Measurements from ENCODE around the gene CACNA1H. TPM values are rescaled to one million over a fixed set of nuclear protein-coding genes. Genes with fewer than 3 reads are reported as not detected.
"Not testable (repeated sequence)": the region's sequence is repeated elsewhere in the genome, so short reads cannot be mapped to it uniquely, and the experiment has no call there.

CACNA1H gene
- total RNA-seq, 2 donors from 2014 or later = 0.68 to 1.7 TPM

DNA sequence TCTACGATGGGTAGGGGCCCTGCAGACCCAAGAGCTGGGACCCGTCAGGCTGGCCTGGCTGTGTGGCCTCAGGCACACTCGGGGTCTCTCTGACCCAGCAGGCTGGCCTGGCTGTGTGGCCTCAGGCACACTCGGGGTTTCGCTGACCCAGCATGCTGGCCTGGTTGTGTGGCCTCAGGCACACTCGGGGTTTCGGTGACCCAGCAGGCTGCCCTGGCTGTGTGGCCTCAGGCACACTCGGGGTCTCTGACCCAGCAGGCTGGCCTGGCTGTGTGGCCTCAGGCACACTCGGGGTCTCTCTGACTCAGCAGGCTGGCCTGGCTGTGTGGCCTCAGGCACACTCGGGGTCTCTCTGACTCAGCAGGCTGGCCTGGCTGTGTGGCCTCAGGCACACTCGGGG is 37.9 kb downstream of the CACNA1H start:
- DNase-seq (ENCODE audit: low spot score in 2 of 2); H3K9me3 Mint-ChIP-seq; H3K27ac Mint-ChIP-seq; ATAC-seq; H3K36me3 Mint-ChIP-seq: not testable (repeated sequence)

DNA sequence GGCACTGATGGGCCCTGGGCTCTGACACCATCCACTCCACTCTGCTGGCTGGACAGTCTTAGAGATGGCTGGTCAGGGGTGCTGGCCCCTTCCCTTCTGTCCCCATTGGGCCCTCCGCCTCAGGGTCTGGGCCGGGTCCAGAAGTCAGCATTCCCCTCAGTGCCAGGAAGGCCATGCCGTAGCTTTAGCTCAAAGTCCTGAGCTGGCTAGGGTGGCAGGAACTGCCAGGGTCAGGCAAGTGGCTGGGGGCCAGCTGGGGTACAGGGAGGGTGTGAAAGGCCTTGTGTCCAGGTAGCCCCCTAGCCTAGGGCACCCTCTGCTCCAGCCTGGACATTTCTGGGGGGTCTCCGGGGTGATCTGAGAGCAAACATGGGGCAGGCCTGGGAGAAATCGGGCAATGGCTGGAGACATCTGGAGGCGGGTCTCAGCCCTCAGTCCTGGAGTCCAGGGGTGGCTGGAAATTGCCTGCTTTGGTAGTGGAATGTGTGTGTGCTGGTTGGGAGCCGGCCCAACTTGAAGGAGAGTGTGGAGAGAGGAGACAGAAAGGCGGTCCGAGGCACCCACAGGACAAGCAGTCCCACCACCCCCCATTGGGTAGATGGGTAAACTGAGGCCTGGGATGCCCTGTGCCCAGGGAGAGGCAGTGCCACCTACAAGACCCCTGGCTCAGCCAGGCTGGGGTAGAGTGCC is 39.6 kb downstream of the CACNA1H start:
- no peak overlapping the region for H3K27ac Mint-ChIP-seq
- no peak for ATAC-seq
- no peaks in the 10 kb centered on the region for H3K36me3 Mint-ChIP-seq
- DNase-seq (ENCODE audit: low spot score in 2 of 2) = no peak
- no peaks in the 10 kb centered on the region for H3K9me3 Mint-ChIP-seq

DNA sequence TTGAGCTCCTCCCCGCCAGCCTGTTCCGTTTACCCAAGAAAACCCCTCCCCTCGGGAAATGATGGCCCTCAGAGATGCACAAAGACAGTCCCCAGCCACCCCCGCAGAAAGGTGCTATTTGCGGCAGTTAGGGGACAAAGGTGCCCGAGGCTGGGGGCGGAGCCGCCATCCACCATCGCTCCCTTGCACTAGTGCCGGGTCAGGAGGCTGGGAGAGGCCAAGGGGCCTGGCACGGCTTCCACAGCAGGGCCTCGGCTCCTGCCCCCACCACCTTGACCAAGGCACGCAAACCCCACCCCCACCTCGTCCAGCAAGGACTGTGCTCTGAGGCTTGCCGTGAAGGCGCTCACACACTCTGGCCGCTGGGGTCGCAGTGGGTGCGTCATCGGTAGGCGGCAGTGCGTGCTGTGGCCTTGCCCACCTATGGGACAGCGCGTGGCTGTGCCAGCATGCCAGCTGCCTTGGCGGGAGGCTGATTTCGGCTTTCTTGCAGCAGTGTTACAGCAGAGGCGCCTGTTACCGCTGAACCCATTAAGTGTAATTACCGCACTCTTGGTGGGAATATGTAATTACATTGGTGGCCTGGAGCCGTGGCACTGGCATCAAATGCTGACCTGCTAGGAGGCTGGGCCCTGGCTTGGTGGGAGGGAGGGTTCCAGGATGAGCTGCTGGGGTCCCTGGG is 40.4 kb downstream of the CACNA1H start:
- Mint-ChIP-seq H3K36me3 (no peaks in the 10 kb centered on the region), H3K9me3 (no peaks in the 10 kb centered on the region), H3K27ac (no peak overlapping the region)
- ATAC-seq (no peak), DNase-seq (ENCODE audit: low spot score in 2 of 2) (no peak)

DNA sequence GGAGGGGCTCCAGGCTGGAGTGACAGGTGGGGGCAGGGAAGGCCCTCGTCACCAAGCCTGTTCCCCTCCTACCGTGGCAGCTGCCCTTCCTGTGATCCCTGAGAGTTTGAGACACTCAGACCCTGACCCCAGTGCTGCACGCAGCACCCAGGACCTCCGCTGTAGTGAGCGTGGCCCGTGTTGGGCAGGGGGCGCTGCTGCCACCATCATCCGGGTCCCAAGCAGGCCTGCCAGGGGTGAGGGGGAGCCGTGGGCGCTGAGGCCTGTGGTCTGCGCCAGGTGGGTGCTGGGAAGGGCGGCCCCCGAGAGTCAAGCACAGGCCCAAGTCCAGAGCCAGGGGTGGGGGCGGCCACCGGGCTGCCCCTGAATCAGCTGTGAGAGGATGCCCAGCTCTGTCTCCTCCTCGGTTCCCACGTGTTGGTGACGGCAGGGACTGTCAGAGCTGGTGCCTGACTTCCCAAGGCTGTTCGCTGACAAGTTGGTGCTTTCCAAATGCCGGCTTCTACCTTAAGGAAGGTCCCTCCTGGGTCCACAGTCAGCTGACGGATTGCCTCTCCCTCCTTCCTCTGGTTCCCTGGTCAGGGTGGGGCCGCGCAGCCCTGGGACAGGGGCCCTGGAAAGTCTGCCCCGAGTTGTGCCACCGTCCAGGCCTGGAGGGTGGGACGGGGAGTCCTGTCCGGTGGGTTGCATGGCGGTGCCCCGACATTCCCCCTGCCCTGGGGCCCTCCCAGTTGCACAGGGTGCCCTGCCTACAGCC is 41.1 kb downstream of the CACNA1H start:
- no peak for ATAC-seq
- Mint-ChIP-seq H3K27ac (no peak overlapping the region), H3K36me3 (no peaks in the 10 kb centered on the region), H3K9me3 (no peaks in the 10 kb centered on the region)
- no peak for DNase-seq (ENCODE audit: low spot score in 2 of 2)

DNA sequence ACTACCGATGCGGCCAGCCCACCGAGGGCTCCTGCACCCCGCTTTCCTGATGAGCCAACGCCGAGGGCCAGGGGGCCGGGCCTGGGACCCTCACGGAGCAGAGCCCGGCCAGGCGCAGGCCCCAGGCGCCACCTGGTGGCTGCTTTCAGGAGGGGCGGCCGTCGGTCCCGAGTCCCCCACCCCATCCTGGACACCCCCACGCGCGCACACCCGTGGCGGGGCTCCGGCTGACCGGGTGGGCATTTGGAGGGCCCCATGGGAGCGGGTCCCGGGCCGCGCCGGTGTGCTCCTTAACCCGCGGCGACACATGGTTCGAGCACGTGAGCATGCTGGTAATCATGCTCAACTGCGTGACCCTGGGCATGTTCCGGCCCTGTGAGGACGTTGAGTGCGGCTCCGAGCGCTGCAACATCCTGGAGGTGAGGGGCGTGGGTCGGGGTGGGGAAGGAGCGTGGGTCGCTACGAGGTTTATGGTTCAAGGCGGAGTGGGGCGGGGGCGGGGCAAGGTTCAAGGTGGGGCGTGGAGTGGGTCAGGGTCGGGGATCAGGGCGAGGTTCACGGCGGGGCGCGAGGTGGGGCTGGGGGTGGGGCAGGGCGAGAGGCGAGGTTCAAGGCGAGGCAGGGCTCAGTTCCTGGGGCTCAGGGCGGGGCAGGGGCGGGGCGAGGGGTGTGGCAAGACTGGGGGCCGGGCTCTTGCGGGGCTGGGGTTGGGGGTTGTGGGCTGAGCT is 41.9 kb downstream of the CACNA1H start:
- Mint-ChIP-seq H3K9me3 (peaks cover 0 to 3% of the 10 kb centered on the region in 2 donors), H3K36me3 (no peaks in the 10 kb centered on the region), H3K27ac (no peak overlapping the region)
- ATAC-seq = peak in 1 of 2 donors; percentile 50
- DNase-seq (ENCODE audit: low spot score in 2 of 2) = peak in 1 of 2 donors; percentile 55

DNA sequence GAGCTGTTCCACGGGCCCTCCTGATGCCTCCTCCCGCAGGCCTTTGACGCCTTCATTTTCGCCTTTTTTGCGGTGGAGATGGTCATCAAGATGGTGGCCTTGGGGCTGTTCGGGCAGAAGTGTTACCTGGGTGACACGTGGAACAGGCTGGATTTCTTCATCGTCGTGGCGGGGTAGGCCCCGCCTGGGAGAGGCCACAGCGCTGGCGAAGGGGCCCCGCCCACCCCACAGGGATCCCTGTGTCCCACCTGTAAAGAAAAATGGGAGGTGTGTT is 42.4 kb downstream of the CACNA1H start:
- Mint-ChIP-seq H3K36me3 (no peaks in the 10 kb centered on the region), H3K27ac (no peak overlapping the region), H3K9me3 (peaks cover 0 to 5% of the 10 kb centered on the region in 2 donors)
- no peak for ATAC-seq
- DNase-seq (ENCODE audit: low spot score in 2 of 2) = no peak

DNA sequence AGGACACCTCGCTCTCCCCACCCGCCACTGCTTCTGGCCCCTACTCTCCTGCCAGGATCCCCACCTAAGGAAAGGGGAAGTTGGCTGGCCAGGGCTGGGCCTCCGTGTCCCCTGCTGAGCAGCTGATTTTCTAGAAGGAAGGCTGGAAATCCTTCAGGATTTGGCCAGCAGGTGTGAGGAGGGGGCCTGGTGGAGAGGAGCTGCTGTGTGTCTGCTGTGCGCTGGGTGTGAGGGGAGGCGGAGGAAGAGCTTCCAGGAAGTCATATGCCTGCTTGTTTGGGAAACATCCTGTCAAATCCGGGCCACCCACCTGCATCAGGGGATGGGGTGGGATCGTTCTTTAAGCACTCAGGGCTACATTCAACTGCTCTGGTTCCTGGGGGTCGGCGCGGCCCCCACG is 43.6 kb downstream of the CACNA1H start:
- DNase-seq (ENCODE audit: low spot score in 2 of 2) = no peak
- ATAC-seq = no peak
- no peak overlapping the region for H3K27ac Mint-ChIP-seq
- no peaks in the 10 kb centered on the region for H3K36me3 Mint-ChIP-seq
- H3K9me3 Mint-ChIP-seq = peaks cover 0 to 5% of the 10 kb centered on the region in 2 donors

DNA sequence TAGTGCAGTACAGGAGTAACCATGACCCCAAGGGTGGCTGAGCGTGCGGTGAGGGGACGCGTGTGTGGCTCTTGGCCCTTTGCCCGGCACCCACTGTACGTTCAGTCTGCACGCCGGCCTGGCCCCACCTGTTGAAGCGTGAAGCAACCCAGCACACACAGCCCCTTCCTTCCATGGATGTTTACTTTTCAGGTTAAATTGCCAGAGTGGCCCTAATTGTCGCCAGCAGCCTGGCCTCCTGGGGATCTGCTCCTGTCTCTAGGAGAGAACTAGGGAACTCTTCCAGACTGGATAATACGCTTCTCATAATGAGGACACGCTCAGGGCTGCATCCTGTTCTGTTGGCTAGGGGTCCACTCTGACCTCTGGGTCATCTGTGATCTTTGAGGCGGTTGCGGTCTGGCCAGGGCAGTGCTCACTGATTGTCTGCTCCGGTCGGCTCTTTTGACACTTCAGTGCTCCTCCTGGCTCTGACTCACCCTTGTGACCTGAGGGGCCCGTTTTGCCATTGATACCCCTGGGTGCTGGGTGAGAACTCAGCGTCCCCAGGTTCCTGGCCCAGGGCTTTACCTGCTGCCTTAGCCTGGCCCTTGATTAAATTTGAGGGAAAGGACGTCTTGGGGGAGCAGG is 44.4 kb downstream of the CACNA1H start:
- ATAC-seq (no peak), DNase-seq (ENCODE audit: low spot score in 2 of 2) (no peak)
- Mint-ChIP-seq H3K27ac (no peak overlapping the region), H3K9me3 (peaks cover 0 to 5% of the 10 kb centered on the region in 2 donors), H3K36me3 (no peaks in the 10 kb centered on the region)

DNA sequence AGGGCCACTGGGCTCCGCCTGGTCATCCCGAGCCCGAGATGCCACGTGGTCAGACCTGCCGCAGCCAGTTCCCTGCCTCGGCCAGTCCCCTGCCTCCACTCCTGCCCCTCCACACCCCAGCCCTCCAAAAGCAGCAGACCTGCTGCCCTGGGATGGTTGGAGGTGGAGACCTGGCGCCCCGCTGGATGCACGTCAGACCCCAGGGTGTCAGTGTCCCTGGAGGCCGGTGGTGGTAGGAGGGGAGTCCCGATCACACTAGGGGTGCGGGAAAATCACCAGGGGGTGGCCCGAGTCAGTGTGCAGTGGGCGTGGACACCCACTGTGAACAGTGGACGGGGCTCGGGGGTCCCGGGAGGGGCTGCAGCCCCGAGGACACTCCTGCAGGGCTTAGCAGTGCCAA is 45.3 kb downstream of the CACNA1H start:
- DNase-seq (ENCODE audit: low spot score in 2 of 2) (no peak), ATAC-seq (no peak)
- Mint-ChIP-seq H3K27ac (no peak overlapping the region), H3K36me3 (no peaks in the 10 kb centered on the region), H3K9me3 (peaks cover 0 to 5% of the 10 kb centered on the region in 2 donors)

DNA sequence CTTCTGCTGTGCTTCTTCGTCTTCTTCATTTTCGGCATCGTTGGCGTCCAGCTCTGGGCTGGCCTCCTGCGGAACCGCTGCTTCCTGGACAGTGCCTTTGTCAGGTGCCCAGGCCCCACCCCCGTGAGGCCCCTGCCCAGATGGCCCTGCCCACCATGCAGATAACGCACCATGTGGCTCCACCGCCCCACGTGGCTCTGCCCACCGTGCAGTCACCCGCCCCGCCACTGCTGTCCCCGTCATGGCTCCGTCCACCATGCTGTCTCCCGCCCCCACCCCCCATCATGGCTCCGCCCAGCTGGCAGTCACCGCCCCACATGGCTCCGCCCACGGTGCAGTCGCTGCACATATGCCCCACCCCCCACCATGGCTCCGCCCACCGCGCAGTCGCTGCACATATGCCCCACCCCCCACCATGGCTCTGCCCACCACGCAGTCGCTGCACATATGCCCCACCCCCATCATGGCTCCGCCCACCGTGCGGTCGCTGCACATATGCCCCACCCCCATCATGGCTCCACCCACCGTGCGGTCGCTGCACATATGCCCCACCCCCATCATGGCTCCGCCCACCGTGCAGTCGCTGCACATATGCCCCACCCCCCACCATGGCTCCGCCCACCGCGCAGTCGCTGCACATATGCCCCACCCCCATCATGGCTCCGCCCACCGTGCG is 45.9 kb downstream of the CACNA1H start:
- not testable (repeated sequence) for H3K36me3 Mint-ChIP-seq; H3K27ac Mint-ChIP-seq; ATAC-seq; H3K9me3 Mint-ChIP-seq; DNase-seq (ENCODE audit: low spot score in 2 of 2)

DNA sequence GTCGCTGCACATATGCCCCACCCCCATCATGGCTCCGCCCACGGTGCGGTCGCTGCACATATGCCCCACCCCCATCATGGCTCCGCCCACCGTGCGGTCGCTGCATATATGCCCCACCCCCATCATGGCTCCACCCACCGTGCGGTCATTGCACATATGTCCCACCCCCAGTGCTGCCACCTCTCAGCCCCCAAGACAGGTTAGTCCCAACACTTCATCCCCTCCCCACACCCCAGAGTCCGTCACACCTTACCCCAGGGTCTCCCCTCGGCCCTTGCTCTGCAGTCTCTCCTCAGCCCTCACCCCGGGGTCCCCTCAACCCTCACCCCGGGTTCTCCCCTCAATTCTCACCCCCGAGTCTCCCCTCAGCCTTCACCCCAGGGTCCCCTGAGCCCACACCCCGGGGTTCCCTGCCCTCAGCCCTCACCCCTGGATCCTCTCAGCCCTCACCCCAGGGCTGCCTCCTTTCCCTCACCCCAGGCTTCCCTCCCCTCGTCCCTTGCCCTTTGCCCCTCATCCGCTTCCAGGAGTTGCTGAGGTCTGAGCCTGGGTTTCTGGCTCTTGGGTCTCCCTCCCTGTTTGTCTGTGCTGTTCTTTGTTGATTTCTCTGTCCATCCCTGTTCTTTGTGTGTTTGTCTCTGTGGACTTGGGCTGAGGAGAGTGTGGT is 46.6 kb downstream of the CACNA1H start:
- Mint-ChIP-seq H3K36me3 (no peaks in the 10 kb centered on the region), H3K27ac (no peak overlapping the region), H3K9me3 (peaks cover 0 to 5% of the 10 kb centered on the region in 2 donors)
- DNase-seq (ENCODE audit: low spot score in 2 of 2) (no peak), ATAC-seq (peak in 1 of 2 donors; percentile 32)

DNA sequence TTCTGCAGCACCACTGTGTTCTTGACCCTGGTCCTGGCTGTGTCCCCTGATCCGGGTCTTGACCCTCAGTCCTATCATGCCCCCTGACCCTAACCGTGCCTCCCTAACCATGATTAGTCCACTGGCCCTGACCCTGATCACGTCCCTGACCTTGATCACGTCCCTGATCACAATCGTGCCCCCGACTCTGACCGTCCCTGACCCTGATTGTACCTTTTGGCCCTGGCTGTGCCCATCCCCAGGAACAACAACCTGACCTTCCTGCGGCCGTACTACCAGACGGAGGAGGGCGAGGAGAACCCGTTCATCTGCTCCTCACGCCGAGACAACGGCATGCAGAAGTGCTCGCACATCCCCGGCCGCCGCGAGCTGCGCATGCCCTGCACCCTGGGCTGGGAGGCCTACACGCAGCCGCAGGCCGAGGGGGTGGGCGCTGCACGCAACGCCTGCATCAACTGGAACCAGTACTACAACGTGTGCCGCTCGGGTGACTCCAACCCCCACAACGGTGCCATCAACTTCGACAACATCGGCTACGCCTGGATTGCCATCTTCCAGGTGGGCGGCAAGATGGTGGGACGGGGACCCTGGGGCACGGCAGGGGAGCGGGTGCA is 47.2 kb downstream of the CACNA1H start:
- DNase-seq (ENCODE audit: low spot score in 2 of 2) (no peak), ATAC-seq (no peak)
- Mint-ChIP-seq H3K27ac (no peak overlapping the region), H3K36me3 (no peaks in the 10 kb centered on the region), H3K9me3 (peaks cover 0 to 5% of the 10 kb centered on the region in 2 donors)

DNA sequence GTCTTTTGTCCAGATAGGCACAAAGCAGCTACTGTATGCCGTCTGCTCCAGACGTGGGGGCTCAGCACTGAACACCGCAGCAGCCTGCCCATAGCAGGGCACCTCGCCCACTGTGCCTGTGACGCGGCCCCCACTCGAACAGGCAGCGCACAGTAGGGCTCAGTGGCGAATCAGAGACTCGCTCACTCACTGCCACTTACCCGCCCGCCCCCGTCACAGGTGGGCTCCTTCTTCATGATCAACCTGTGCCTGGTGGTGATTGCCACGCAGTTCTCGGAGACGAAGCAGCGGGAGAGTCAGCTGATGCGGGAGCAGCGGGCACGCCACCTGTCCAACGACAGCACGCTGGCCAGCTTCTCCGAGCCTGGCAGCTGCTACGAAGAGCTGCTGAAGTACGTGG is 48.5 kb downstream of the CACNA1H start:
- ATAC-seq = no peak
- H3K27ac Mint-ChIP-seq = no peak overlapping the region

DNA sequence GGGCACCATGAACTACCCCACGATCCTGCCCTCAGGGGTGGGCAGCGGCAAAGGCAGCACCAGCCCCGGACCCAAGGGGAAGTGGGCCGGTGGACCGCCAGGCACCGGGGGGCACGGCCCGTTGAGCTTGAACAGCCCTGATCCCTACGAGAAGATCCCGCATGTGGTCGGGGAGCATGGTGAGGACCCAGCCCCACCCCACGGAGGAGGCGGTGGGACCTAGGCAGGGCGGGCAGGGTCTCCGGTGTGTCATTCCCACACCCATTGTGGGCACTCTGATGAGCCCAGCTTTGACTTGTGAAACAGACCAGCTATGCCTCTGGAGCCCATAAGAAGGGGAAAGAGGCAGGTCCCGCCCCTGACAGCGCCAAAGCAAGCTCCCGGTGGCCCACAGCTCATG is 49.4 kb downstream of the CACNA1H start:
- peaks cover 0 to 5% of the 10 kb centered on the region in 2 donors for H3K9me3 Mint-ChIP-seq
- no peak overlapping the region for H3K27ac Mint-ChIP-seq
- no peak for DNase-seq (ENCODE audit: low spot score in 2 of 2)
- ATAC-seq = no peak
- no peaks in the 10 kb centered on the region for H3K36me3 Mint-ChIP-seq

More for the DNA sequence above, 48.5 kb downstream of the CACNA1H start:
- Mint-ChIP-seq H3K9me3 (peaks cover 0 to 5% of the 10 kb centered on the region in 2 donors), H3K36me3 (no peaks in the 10 kb centered on the region)
- no peak for DNase-seq (ENCODE audit: low spot score in 2 of 2)

DNA sequence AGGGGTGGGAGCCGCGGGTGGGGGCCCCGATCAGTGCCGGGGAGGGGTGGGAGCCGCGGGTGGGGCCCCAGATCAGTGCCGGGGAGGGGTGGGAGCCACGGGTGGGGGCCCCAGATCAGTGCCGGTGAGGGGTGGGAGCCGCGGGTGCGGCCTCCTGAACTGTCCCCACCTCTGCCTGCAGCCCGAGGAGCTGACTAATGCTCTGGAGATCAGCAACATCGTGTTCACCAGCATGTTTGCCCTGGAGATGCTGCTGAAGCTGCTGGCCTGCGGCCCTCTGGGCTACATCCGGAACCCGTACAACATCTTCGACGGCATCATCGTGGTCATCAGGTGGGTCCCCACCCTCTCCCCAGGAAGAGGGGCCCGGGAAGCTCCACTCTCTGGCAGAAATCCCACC is 52.0 kb downstream of the CACNA1H start:
- H3K9me3 Mint-ChIP-seq = peaks cover 0 to 1% of the 10 kb centered on the region in 2 donors
- DNase-seq (ENCODE audit: low spot score in 2 of 2) (no peak), ATAC-seq (no peak)
- no peaks in the 10 kb centered on the region for H3K36me3 Mint-ChIP-seq
- peak overlapping the region in 1 of 2 donors; percentile 14 for H3K27ac Mint-ChIP-seq

Data from activated naive CD4-positive, alpha-beta T cell treated with anti-CD3 and anti-CD28 coated beads, Interleukin-2, amount 50 U/mL, for 72 hours (primary cell).